Calu3 (cell line): ENCODE measurements around the gene MT1H. TPM values are rescaled to one million over a fixed set of nuclear protein-coding genes. Genes with fewer than 3 reads are reported as not detected.

ENCODE experiments used
- BruUV-seq: library from RNA; stranded (reverse); fragments of 400-500 nt; replicated peaks from 2 replicates; lab custom pipeline; 2021; lab: Mats Ljungman, UMichigan
- CTCF ChIA-PET: fragments of 300-600 bp; sonication (Branson Sonifier 250); formaldehyde crosslinking; loops from one replicate; lab custom pipeline; 2022; ENCODE audit warnings: antibody characterized with exemption; lab: Charles Lee
- DNase-seq: peaks from one replicate; pipeline ENCODE4 v3.0.0; 2022
- H3K27ac Mint-ChIP-seq: one replicate; pipeline ENCODE4 v1.8.0; 2022; ENCODE audit warnings: mixed read lengths; ENCODE audit not compliant: unreplicated experiment
- H3K27me3 Mint-ChIP-seq: one replicate; pipeline ENCODE4 v1.8.0; 2022; ENCODE audit warnings: mixed read lengths; ENCODE audit not compliant: unreplicated experiment
- H3K36me3 Mint-ChIP-seq: one replicate; pipeline ENCODE4 v1.8.0; 2022; ENCODE audit warnings: mild to moderate bottlenecking, moderate library complexity, mixed read lengths; ENCODE audit not compliant: insufficient read depth, unreplicated experiment
- H3K4me1 Mint-ChIP-seq: one replicate; pipeline ENCODE4 v1.8.0; 2022; ENCODE audit warnings: mild to moderate bottlenecking, low read depth, mixed read lengths; ENCODE audit not compliant: unreplicated experiment
- H3K4me3 Mint-ChIP-seq: one replicate; pipeline ENCODE4 v1.8.0; 2022; ENCODE audit warnings: mild to moderate bottlenecking, low read depth, moderate library complexity, mixed read lengths; ENCODE audit not compliant: unreplicated experiment
- H3K9me3 Mint-ChIP-seq: one replicate; pipeline ENCODE4 v1.8.0; 2022; ENCODE audit warnings: low read depth, mixed read lengths; ENCODE audit not compliant: unreplicated experiment
- CTCF ChIP-seq: fragments of 200-600 bp; IDR thresholded peaks from one replicate; pipeline ENCODE4 v1.8.0; 2022; ENCODE audit warnings: antibody characterized with exemption; ENCODE audit not compliant: unreplicated experiment
- intact Hi-C: fragments of 100-400 bp; cut with micrococcal nuclease; formaldehyde crosslinking; loops from one replicate; pipeline ENCODE4 v1.10.0; 2022; ENCODE audit not compliant: unreplicated experiment
- total RNA-seq: library from RNA; stranded (reverse); gene quantifications from 2 replicates; pipeline ENCODE4 v1.2.3, GENCODE V29; 2022

MT1H gene
- total RNA-seq, 1 experiment from 2014 or later, result not detected

- no TSS peak for BruUV-seq
- intact Hi-C loops, result no loop called here
- Mint-ChIP-seq H3K9me3 (no peaks in the 10 kb centered on the region), H3K4me3 (no peak overlapping the region), H3K27ac (no peak overlapping the region), H3K27me3 (peaks cover 52% of the 10 kb centered on the region), H3K4me1 (peaks cover 26% of the 10 kb centered on the region), H3K36me3 (peaks cover 11% of the 10 kb centered on the region)
- no peak for TF ChIP-seq CTCF
- CTCF ChIA-PET, result interaction anchor here (2.4 kb wide), 1 partner anchor 19 kb away, joined by 6 read pairs; the partner anchor contains the start of gene MT2A
- DNase-seq, result no peak
These were observed 42.9 kb upstream of the MT1H start for GRCh38 chr16:56626685-56627084.

GRCh38 chr16:56628486-56629350, 40.9 kb upstream of the MT1H start:
- Mint-ChIP-seq H3K27me3 (peaks cover 73% of the 10 kb centered on the region), H3K4me3 (no peak overlapping the region), H3K4me1 (peaks cover 31% of the 10 kb centered on the region), H3K36me3 (peaks cover 15% of the 10 kb centered on the region), H3K27ac (no peak overlapping the region), H3K9me3 (no peaks in the 10 kb centered on the region)
- CTCF ChIA-PET, result no interaction called here
- no TSS peak for BruUV-seq
- intact Hi-C loops, result no loop called here
- DNase-seq, result no peak
- no peak for TF ChIP-seq CTCF

- no TSS peak for BruUV-seq
- intact Hi-C loops, result no loop called here
- Mint-ChIP-seq H3K4me1 (peaks cover 31% of the 10 kb centered on the region), H3K9me3 (no peaks in the 10 kb centered on the region), H3K27me3 (peaks cover 76% of the 10 kb centered on the region), H3K36me3 (peaks cover 15% of the 10 kb centered on the region), H3K4me3 (no peak overlapping the region), H3K27ac (no peak overlapping the region)
- no peak for DNase-seq
- CTCF ChIA-PET, result interaction anchor here (1.2 to 1.3 kb wide), 3 partner anchors 24 to 29 kb away, joined by 3 to 4 read pairs (median 3); no protein-coding TSS in a partner anchor
- no peak for TF ChIP-seq CTCF
These were observed 40.1 kb upstream of the MT1H start for GRCh38 chr16:56629531-56629930.

GRCh38 chr16:56630134-56630533, 39.5 kb upstream of the MT1H start:
- Mint-ChIP-seq H3K27ac (no peak overlapping the region), H3K4me1 (peaks cover 26% of the 10 kb centered on the region), H3K9me3 (no peaks in the 10 kb centered on the region), H3K4me3 (no peak overlapping the region), H3K36me3 (peaks cover 10% of the 10 kb centered on the region), H3K27me3 (peaks cover 76% of the 10 kb centered on the region)
- no peak for DNase-seq
- no TSS peak for BruUV-seq
- intact Hi-C loops, result no loop called here
- no peak for TF ChIP-seq CTCF
- CTCF ChIA-PET, result interaction anchor here (0.8 to 1.3 kb wide), 4 partner anchors 24 to 91 kb away, joined by 3 to 4 read pairs (median 3); no protein-coding TSS in a partner anchor
